ENCODE data around the gene DNAAF5.

- TF ChIP-seq CTCF (IDR thresholded peaks at IDR 0.05): no peak
- no peak for TF ChIP-seq POLR2A (IDR thresholded peaks at IDR 0.05)
These were observed 25.3 kb downstream of the DNAAF5 start for GRCh38 chr7:751826-752225.
